CD1c-positive myeloid dendritic cell (primary cell): ENCODE measurements around the gene HOXA9.

ENCODE experiments used
- DNase-seq: peaks from one replicate; pipeline ENCODE4 v3.0.0-alpha.2; 2016; ENCODE audit errors: extremely low spot score

Gene HOXA9

GRCh38 chr7:27188386-27189294, 23.3 kb upstream of the HOXA9 start:
- DNase-seq, result no peak

GRCh38 chr7:27187475-27188385, 22.4 kb upstream of the HOXA9 start:
- DNase-seq, result no peak

DNA sequence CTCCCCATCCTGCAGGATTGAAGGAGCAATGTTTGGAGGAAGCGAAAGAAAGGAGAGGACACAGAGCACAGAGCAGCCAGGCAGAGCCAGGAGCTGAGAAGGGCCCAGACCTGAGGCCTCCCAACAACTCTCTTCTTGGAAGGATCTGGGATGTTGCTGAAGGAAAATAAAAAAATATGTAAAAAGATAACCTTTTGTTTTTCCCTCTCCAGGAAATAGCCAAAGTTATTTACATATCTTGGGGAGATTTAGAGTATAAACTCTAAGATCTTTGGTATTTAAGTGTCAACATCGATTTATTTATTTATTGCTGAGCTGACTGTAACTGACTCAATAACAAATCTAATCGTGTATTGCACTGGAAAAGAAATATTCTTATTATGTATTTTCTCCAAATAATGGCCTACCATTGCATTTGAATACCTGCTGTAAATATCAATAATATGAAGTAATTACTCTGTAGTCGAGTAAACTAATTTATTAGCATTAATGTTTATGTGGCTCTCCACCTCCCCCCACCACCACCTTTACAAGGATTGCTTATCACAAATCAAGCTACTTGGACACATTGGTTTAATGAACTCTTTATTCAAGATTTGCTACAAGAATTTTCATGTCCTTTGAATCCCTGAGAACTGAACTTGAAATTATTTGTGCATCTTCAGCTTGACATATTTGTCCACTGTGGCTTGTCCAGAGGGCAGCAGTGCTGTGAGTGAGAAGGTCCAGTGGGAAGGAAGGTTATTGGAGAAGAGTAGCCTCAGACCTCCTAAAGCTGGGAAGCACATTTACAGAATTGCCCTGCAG, 21.5 kb upstream of the HOXA9 start:
- DNase-seq, result no peak

DNA sequence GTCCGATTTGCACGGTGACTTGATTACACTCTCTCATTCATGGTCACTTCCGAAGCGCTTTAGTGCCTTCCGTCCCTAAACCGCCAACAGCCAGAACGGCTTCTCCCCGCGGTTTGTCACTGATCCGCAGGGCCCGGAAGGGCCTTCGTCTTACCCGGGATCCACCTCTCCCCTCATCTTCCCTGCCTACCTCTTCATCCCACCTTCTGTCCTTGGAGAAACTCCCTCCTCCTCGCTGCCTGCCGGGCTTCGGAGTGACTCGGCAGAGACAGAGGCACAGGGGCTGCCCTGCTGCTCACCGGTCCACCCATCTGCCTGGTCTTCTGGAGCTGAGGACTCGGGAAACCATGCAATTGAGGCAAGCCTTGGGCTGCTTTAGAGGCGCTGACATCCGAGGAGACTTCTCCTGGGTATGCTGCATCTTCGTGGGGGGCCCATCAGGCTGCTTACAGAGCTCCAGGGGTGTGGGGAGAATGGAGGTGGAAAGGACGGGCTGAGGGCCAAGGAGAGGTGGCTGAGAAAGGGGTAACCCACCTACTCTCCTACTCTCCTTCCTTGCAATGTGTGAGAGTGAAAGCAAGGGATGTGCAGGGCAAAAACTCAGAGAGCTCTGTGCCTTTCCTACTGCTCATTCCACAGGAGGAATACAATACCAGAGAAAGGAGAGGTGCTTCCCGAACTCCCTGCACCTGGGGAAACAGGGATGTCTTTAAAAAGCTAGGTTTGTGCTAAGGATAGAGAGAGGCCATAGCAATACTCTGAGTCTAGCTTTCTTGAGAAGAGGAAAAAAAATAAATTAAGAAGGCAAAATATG, 20.7 kb upstream of the HOXA9 start:
- DNase-seq, result no peak

DNA sequence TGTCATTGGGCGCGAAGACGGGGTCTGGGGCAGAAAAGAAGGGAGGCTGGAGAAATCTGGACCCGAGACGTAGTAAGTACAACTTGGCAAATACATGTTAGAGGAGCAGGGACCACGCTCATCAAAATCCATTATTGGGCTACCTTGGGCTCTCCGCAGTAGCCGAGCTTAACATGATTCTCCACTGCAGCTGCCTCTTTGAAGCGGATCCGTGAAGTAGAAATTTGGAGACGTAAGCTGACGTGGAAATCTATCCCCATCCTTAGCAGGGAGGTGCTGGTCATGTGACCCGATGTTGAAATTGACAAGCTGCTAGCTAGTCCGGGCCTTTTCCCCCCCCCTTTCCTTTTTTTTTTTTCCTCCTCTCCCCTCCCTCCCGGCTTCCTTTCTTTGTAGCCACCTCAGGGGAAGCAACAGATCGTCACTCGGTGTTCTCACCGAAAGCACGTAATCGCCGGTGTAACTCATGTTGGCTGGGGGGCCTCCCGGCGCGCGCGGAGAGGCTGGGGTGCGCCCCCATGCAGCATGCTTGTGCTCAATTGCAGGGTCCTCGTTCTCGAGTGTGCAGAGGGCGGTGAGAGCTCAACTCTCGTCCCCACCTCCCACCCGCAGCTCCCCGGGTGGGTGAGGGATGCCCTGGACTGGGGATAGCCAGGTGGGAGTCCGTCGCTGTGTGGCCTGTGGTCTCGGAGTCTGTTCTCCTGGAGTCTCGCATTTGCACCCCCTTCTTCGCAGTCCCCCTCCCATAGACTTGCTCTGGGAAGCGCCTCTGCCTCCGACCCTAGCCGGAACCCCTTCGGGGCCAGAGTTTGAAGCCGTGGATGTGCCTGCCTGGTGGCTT, 19.9 kb upstream of the HOXA9 start, which contains the start of gene HOXA11:
TSS of gene HOXA11 (minus strand) at position 220 of the 841 bp plus-strand sequence. CDS start at position 132, 88 bp downstream.
- peak; percentile 41 for DNase-seq

GRCh38 chr7:27184337-27185012, 19.1 kb upstream of the HOXA9 start:
- DNase-seq, result no peak

- no peak for DNase-seq
Observed at GRCh38 chr7:27183682-27184336, 18.5 kb upstream of the HOXA9 start.

GRCh38 chr7:27182861-27183681, 17.7 kb upstream of the HOXA9 start:
- no peak for DNase-seq

DNA sequence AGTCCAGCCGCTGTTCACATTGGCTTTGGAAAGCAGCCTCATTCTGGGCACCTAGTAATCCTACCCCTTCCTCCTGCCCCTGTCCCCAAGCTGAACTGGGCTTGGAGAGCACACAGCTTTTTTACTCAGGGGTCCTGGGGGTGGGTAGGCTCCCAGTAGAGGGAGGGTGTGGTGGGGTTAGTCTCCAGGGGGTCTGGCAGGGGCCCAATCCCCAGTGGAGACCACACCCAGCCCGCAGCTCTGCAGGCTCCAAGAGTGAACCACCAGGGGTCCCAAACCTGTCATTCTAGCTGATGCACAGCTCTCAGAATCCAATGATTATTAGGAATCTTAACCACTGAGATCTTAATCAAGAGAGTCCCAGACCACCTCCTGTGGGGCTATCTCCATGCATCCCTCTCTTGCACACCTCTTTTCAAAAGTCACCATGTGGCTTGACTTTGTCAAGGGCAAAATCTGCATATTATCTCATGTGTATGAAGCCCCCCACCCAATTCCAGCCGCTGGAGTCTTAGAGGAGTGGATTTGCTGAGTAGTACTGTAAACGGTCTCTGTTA, 17.0 kb upstream of the HOXA9 start:
- DNase-seq, result no peak

- DNase-seq, result no peak
Observed at GRCh38 chr7:27181795-27182275, 16.5 kb upstream of the HOXA9 start.

DNA sequence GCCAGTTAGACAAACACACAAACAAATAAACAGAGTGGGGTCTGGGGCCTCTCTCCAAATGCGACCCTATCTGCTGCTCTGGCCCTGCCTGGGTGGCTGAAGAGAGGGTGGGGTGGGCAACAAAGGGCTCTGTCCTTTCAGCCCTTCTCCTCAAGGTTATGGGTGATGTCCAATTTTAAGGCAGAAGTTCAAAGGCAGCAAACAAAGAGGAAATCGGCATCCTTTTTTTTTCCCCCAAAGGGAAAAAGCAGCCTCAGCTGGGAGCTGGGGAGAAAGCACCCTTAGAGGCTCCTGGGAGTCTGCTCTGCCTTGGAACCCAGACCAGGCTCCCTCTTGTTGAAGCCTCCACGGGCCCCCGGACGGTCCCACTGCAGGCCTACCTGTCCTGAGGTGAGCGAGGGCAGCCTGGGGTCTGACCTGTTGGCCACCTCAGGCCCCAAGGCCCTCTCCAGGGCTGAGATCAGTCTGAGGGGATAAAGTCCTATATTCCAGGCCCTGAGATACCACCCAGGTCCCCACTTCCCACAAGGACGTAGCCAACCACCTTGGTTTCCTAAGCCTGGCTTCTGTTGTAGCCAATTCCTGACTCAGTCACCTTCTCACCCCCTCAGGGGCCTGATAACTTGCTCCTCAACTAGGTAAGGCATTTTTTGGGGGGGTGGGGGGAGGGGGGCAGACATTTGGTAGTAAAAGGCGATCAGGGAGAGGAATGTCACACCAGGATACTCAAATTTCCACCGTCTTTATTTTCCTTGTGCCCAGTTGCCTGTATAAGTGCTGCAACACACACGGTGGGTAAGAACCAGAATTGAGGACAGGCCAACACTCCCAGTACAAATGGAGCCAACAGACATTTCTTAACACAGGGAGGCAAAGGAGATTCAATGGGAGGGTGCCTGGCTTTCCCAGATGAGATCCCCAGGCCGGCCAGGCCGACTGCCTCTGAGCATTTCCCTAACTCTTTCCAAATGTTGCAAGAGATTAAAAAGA, 15.4 kb upstream of the HOXA9 start:
- DNase-seq, result no peak

GRCh38 chr7:27179503-27180430, 14.4 kb upstream of the HOXA9 start:
- DNase-seq, result peak; percentile 81

GRCh38 chr7:27179030-27179429, 13.7 kb upstream of the HOXA9 start:
- no peak for DNase-seq

DNA sequence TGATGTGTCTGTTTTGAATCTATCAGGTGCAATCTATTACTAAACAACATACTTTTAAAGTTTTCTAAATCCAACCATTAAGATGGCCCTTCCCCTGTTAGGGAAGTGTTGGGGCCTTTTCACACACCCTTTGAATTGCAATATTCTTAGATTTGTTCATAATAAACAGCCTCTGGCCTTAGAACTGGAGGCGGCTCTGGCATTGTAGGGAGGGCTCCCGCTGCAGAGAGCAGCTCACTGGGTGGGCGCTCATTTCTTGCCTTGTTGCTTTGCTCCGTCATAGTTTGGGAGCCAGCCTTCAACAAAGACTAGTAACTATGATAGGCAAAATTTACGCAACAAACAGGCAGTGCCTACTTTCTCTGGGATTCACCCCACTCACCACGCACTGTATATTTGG, 13.0 kb upstream of the HOXA9 start:
- DNase-seq, result no peak

GRCh38 chr7:27177795-27178320, 12.5 kb upstream of the HOXA9 start:
- DNase-seq, result no peak
